Neuronal stem cell (in vitro differentiated cells): Measurements from ENCODE around the gene FGFR2.
A peak's percentile ranks its signal among the peaks of the same experiment; 100 is the strongest.

Source experiments
- DNase-seq: peaks from one replicate; pipeline ENCODE4 v3.0.0-alpha.2; 2013; ENCODE audit warnings: low spot score
- H2AFZ ChIP-seq: one replicate; pipeline ENCODE4 v1.6.1; 2013; ENCODE audit warnings: mild to moderate bottlenecking, low read length, inconsistent platforms
- H2AK5ac ChIP-seq: 2 replicates; pipeline ENCODE4 v1.6.1; 2013; ENCODE audit warnings: low read depth, mild to moderate bottlenecking, inconsistent platforms, low read length, moderate library complexity, mixed read lengths
- H2BK120ac ChIP-seq: 2 replicates; pipeline ENCODE4 v1.6.1; 2013; ENCODE audit warnings: low read depth, mild to moderate bottlenecking, inconsistent platforms, low read length, moderate library complexity, mixed read lengths
- H2BK12ac ChIP-seq: one replicate; pipeline ENCODE4 v1.6.1; 2013; ENCODE audit warnings: low read length, inconsistent platforms
- H2BK15ac ChIP-seq: 2 replicates; pipeline ENCODE4 v1.6.1; 2013; ENCODE audit warnings: mild to moderate bottlenecking, low read length, inconsistent platforms, mixed read lengths
- H2BK5ac ChIP-seq: one replicate; pipeline ENCODE4 v1.6.1; 2013; ENCODE audit warnings: inconsistent platforms, mild to moderate bottlenecking, low read length, moderate library complexity
- H3K14ac ChIP-seq: one replicate; pipeline ENCODE4 v1.6.1; 2013; ENCODE audit warnings: low read length, inconsistent platforms
- H3K18ac ChIP-seq: 2 replicates; pipeline ENCODE4 v1.6.1; 2013; ENCODE audit warnings: low read length, inconsistent platforms
- H3K23ac ChIP-seq: 2 replicates; pipeline ENCODE4 v1.6.1; 2013; ENCODE audit warnings: low read depth, mild to moderate bottlenecking, mixed read lengths, low read length, inconsistent platforms; ENCODE audit not compliant: poor library complexity
- H3K27ac ChIP-seq: replicated peaks from 3 replicates; pipeline ENCODE4 v1.5.1; 2013; ENCODE audit warnings: low read length, inconsistent platforms
- H3K27me3 ChIP-seq, 3 experiments: 2 replicates each; pipeline ENCODE4 v1.6.1; 2013; ENCODE audit warnings: low read length in 3 of 3, mild to moderate bottlenecking in 2 of 3, inconsistent platforms in 1 of 3, low read depth in 1 of 3, mixed read lengths in 1 of 3, moderate library complexity in 1 of 3; ENCODE audit not compliant: control insufficient read depth in 3 of 3, insufficient read depth in 3 of 3
- H3K36me3 ChIP-seq, 2 donors: replicated peaks in 1 of 2; 2 replicates each; pipeline ENCODE4 v1.6.1; 2013; ENCODE audit warnings: low read length in 2 of 2; ENCODE audit not compliant: control insufficient read depth in 2 of 2, insufficient read depth in 2 of 2
- H3K4ac ChIP-seq: 2 replicates; pipeline ENCODE4 v1.6.1; 2013; ENCODE audit warnings: inconsistent platforms, mild to moderate bottlenecking, low read length, moderate library complexity
- H3K4me1 ChIP-seq, 2 donors: 1 replicate in 1 of 2; 2 replicates in 1 of 2; pipeline ENCODE4 v1.6.1; 2013; ENCODE audit warnings: low read length in 2 of 2, low read depth in 1 of 2; ENCODE audit not compliant: control insufficient read depth in 2 of 2, insufficient read depth in 1 of 2
- H3K4me2 ChIP-seq: one replicate; pipeline ENCODE4 v1.6.1; 2013; ENCODE audit warnings: mild to moderate bottlenecking, low read length, inconsistent platforms; ENCODE audit not compliant: insufficient read depth, poor library complexity, severe bottlenecking
- H3K4me3 ChIP-seq, 2 donors: 2 replicates each; pipeline ENCODE4 v1.5.1; 2013; ENCODE audit warnings: low read length in 2 of 2, mild to moderate bottlenecking in 2 of 2, inconsistent platforms in 1 of 2, moderate library complexity in 1 of 2
- H3K79me1 ChIP-seq: one replicate; pipeline ENCODE4 v1.6.1; 2013; ENCODE audit warnings: low read depth, mild to moderate bottlenecking, inconsistent platforms, low read length, moderate library complexity
- H3K9ac ChIP-seq: one replicate; pipeline ENCODE4 v1.6.1; 2013; ENCODE audit warnings: mild to moderate bottlenecking, low read depth, low read length, inconsistent platforms; ENCODE audit not compliant: poor library complexity
- H3K9me3 ChIP-seq, 2 donors: replicated peaks in 1 of 2; 2 replicates each; pipeline versions ENCODE3 to v1.6.1; 2013; ENCODE audit warnings: low read length in 2 of 2, mild to moderate bottlenecking in 2 of 2, inconsistent platforms in 1 of 2, low read depth in 1 of 2, mixed read lengths in 1 of 2, moderate library complexity in 1 of 2; ENCODE audit not compliant: control insufficient read depth in 2 of 2, insufficient read depth in 1 of 2
- H4K8ac ChIP-seq: one replicate; pipeline ENCODE4 v1.6.1; 2013; ENCODE audit warnings: low read depth, mild to moderate bottlenecking, inconsistent platforms, low read length, moderate library complexity
- H4K91ac ChIP-seq: one replicate; pipeline ENCODE4 v1.6.1; 2013; ENCODE audit warnings: low read length, low read depth, mild to moderate bottlenecking, inconsistent platforms; ENCODE audit not compliant: poor library complexity
- WGBS, 2 donors: extraction: QIAGEN DNeasy Blood & Tissue Kit; methylation state at CpG; one replicate each; pipeline ENCODE4 v1.1.7; 2013; ENCODE audit warnings: missing lambda C conversion rate in 2 of 2, mixed read lengths in 1 of 2; ENCODE audit not compliant: insufficient read length in 2 of 2, insufficient replicate concordance in 1 of 2; ENCODE audit errors: extremely low coverage in 2 of 2; 5-methylcytosine and 5-hydroxymethylcytosine counted together

Gene FGFR2

GRCh38 chr10:121440461-121440860, 157.8 kb downstream of the FGFR2 start:
- Histone ChIP-seq H3K4me3 (no peak overlapping the region), H4K91ac (no peak overlapping the region), H3K4me2 (no peak overlapping the region), H3K36me3 (no peaks in the 10 kb centered on the region), H3K9ac (no peak overlapping the region), H3K79me1 (no peaks in the 10 kb centered on the region), H3K4ac (no peak overlapping the region), H2BK5ac (no peak overlapping the region), H2BK12ac (no peak overlapping the region), H2BK120ac (no peak overlapping the region), H2AFZ (no peak overlapping the region), H3K27me3 (peaks cover 0 to 2% (median 0%) of the 10 kb centered on the region in 3 experiments), H3K14ac (no peak overlapping the region), H3K18ac (no peak overlapping the region), H2AK5ac (no peak overlapping the region), H3K9me3 (no peaks in the 10 kb centered on the region), H4K8ac (no peak overlapping the region), H2BK15ac (no peak overlapping the region), H3K27ac (no peak overlapping the region), H3K23ac (no peak overlapping the region), H3K4me1 (peaks cover 15 to 17% of the 10 kb centered on the region in 2 donors)
- no peak for DNase-seq
- WGBS, 2 donors, result no CpG with 5 or more reads among the region's 2 CpGs

- Histone ChIP-seq H3K27me3 (no peaks in the 10 kb centered on the region), H3K14ac (no peak overlapping the region), H3K36me3 (no peaks in the 10 kb centered on the region), H2BK5ac (no peak overlapping the region), H2BK15ac (no peak overlapping the region), H3K9ac (no peak overlapping the region), H4K8ac (no peak overlapping the region), H3K27ac (no peak overlapping the region), H2AK5ac (no peak overlapping the region), H2AFZ (no peak overlapping the region), H3K18ac (no peak overlapping the region), H3K4me1 (peaks cover 20 to 24% of the 10 kb centered on the region in 2 donors), H3K4me3 (no peak overlapping the region), H3K4me2 (no peak overlapping the region), H3K4ac (no peak overlapping the region), H4K91ac (no peak overlapping the region), H2BK120ac (no peak overlapping the region), H3K23ac (no peak overlapping the region), H2BK12ac (no peak overlapping the region), H3K79me1 (no peaks in the 10 kb centered on the region), H3K9me3 (no peaks in the 10 kb centered on the region)
- no CpG with 5 or more reads among the region's 2 CpGs for WGBS, 2 donors
- DNase-seq, result no peak
These were observed 159.9 kb downstream of the FGFR2 start for GRCh38 chr10:121438333-121438732.

- no peak overlapping the region for H3K9ac ChIP-seq
- H3K18ac ChIP-seq, result peak overlapping the region; percentile 55
- no peak overlapping the region for H3K23ac ChIP-seq
- H2BK12ac ChIP-seq, result no peak overlapping the region
- H2BK5ac ChIP-seq, result no peak overlapping the region
- peak overlapping the region; percentile 83 for H2AFZ ChIP-seq
- H3K4me1 ChIP-seq, result peaks cover 20 to 24% of the 10 kb centered on the region in 2 donors
- H2BK120ac ChIP-seq, result no peak overlapping the region
- H3K14ac ChIP-seq, result no peak overlapping the region
- no CpG with 5 or more reads among the region's 4 CpGs for WGBS, 2 donors
- no peak for DNase-seq
- no peak overlapping the region for H4K91ac ChIP-seq
- H3K9me3 ChIP-seq, result no peaks in the 10 kb centered on the region
- no peaks in the 10 kb centered on the region for H3K27me3 ChIP-seq
- H4K8ac ChIP-seq, result no peak overlapping the region
- no peaks in the 10 kb centered on the region for H3K36me3 ChIP-seq
- no peak overlapping the region for H3K4me3 ChIP-seq
- H2AK5ac ChIP-seq, result no peak overlapping the region
- no peaks in the 10 kb centered on the region for H3K79me1 ChIP-seq
- no peak overlapping the region for H3K4me2 ChIP-seq
- peak overlapping the region; percentile 5 for H3K27ac ChIP-seq
- no peak overlapping the region for H3K4ac ChIP-seq
- no peak overlapping the region for H2BK15ac ChIP-seq
These were observed 160.6 kb downstream of the FGFR2 start for GRCh38 chr10:121437596-121437995.

GRCh38 chr10:121436630-121437341, 161.5 kb downstream of the FGFR2 start:
- Histone ChIP-seq H3K9ac (no peak overlapping the region), H2BK12ac (no peak overlapping the region), H2AK5ac (no peak overlapping the region), H3K4ac (no peak overlapping the region), H4K91ac (no peak overlapping the region), H2BK5ac (no peak overlapping the region), H3K4me1 (peaks cover 20 to 24% of the 10 kb centered on the region in 2 donors), H3K9me3 (no peaks in the 10 kb centered on the region), H3K14ac (no peak overlapping the region), H3K4me3 (no peak overlapping the region), H3K27me3 (no peaks in the 10 kb centered on the region), H2BK120ac (no peak overlapping the region), H3K23ac (no peak overlapping the region), H4K8ac (no peak overlapping the region), H3K27ac (peak overlapping the region; percentile 9), H3K18ac (no peak overlapping the region), H2BK15ac (no peak overlapping the region), H2AFZ (peak overlapping the region; percentile 83), H3K36me3 (no peaks in the 10 kb centered on the region), H3K79me1 (no peaks in the 10 kb centered on the region), H3K4me2 (peak overlapping the region; percentile 19)
- no peak for DNase-seq
- WGBS, 2 donors, result no CpG with 5 or more reads among the region's 5 CpGs
